K562 (cell line): ENCODE measurements around the gene CSDE1. TPM values are rescaled to one million over a fixed set of nuclear protein-coding genes. Genes with fewer than 3 reads are reported as not detected.

ENCODE experiments used
- C11orf30 ChIP-seq: fragments of 450-650 bp; IDR thresholded peaks from 2 replicates; pipeline ENCODE4 v1.6.1; 2016; ENCODE audit warnings: low read depth, mild to moderate bottlenecking
- CBX3 ChIP-seq, 2 experiments: IDR thresholded peaks; 1 replicate in 1 of 2; 2 replicates in 1 of 2; pipeline ENCODE4 v1.6.1; 2012; ENCODE audit warnings: inconsistent platforms in 2 of 2, low read length in 2 of 2, borderline replicate concordance in 1 of 2, control low read depth in 1 of 2
- MAZ ChIP-seq, 2 experiments: fragments of 450-650 bp in 1 of 2; sonication (generic) in 1 of 2; formaldehyde crosslinking; IDR thresholded peaks in 1 of 2; conservative IDR thresholded peaks in 1 of 2; 2 replicates each; pipeline versions ENCODE4 v1.4.0 to v1.5.0; 2020; ENCODE audit warnings: mild to moderate bottlenecking in 1 of 2, missing genetic modification reagents in 1 of 2
- polyA plus RNA-seq, 8 experiments: library from polyadenylated mRNA; depleted of rRNA in 4 of 8; stranded (reverse) in 5 of 8; unstranded in 3 of 8; fragments of >200 nt; fragmentation: Nextera tagmentation in 2 of 8; fragmentation: Illumina TruSeq in 1 of 8; extraction: Ambion mirVana in 2 of 8; extraction: Trizol in 1 of 8; gene quantifications; 2 replicates each; pipeline versions ENCODE4 v1.2.1 to v1.2.3, GENCODE V29; 2011 to 2014; ENCODE audit warnings: inconsistent platforms in 1 of 8, missing spikeins in 1 of 8
- total RNA-seq, 7 experiments: library from RNA; depleted of rRNA in 6 of 7; stranded (reverse); fragments of >200 nt in 6 of 7; fragmentation: Illumina TruSeq in 2 of 7; extraction: Trizol in 2 of 7; gene quantifications; 2 replicates each; pipeline versions ENCODE4 v1.2.1 to v1.2.3, GENCODE V29; 2011 to 2021; ENCODE audit warnings: low replicate concordance in 1 of 7
- TF ChIP-seq, protein P1 (sequence below), 2 experiments: fragments of 450-650 bp in 1 of 2; sonication (generic) in 1 of 2; formaldehyde crosslinking in 1 of 2; IDR thresholded peaks; 2 replicates each; pipeline versions ENCODE4 v1.7.1 to v1.9.0; 2016 to 2022; ENCODE audit warnings: inconsistent platforms in 1 of 2, mild to moderate bottlenecking in 1 of 2, missing genetic modification reagents in 1 of 2
- TF ChIP-seq, protein P2 (sequence below), 2 experiments: fragments of 450-650 bp; IDR thresholded peaks; 2 replicates each; pipeline ENCODE4 v1.6.1; 2016

Gene CSDE1
- total and polyA plus RNA-seq, 9 of the 15 experiments (the other 6 are each of a cell fraction or from before 2014, with no cell fraction given), result 174 to 538 (median 403) TPM

DNA sequence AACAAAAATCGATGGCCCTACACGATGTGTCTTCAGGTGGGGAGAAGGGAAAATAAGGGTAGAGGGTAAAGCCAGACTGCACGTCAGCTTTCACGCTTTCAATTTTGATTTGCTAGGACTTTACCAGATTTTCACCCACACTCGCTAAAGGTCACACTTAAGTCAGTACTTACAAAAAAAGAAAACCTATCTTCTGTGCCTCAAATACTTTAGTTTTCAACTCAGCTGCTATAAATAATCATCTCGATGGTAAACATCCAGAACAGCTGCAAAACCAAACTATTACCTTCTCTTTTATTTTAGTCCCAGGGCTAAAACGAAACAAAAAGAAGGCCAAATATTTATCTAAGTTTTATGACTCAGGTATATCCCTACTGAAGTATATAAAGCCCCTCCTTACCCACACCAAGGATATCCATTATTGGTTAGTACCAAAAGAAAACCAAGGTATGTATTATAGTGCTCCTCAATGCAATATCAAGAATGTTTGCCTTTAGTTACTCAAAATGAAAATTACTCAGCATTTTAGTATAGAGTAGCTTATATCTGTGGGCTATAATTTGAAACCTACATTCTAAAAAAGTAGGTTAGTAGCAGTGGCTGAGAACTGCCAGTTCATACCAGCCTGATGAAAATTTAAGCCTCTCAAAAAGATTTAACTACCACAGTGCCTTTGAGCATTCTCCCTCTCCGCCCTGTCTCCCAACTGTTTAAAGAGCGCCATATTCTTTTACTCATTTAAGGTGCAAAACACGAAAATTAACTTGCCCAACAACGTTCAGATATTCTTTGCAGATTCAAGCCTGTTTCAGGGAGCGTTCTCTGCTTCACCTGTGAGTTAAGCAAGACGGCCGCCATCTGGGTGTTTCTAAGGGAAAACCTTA lies 1.5 kb downstream of the CSDE1 start (continued):
- TF ChIP-seq, protein P1, sequence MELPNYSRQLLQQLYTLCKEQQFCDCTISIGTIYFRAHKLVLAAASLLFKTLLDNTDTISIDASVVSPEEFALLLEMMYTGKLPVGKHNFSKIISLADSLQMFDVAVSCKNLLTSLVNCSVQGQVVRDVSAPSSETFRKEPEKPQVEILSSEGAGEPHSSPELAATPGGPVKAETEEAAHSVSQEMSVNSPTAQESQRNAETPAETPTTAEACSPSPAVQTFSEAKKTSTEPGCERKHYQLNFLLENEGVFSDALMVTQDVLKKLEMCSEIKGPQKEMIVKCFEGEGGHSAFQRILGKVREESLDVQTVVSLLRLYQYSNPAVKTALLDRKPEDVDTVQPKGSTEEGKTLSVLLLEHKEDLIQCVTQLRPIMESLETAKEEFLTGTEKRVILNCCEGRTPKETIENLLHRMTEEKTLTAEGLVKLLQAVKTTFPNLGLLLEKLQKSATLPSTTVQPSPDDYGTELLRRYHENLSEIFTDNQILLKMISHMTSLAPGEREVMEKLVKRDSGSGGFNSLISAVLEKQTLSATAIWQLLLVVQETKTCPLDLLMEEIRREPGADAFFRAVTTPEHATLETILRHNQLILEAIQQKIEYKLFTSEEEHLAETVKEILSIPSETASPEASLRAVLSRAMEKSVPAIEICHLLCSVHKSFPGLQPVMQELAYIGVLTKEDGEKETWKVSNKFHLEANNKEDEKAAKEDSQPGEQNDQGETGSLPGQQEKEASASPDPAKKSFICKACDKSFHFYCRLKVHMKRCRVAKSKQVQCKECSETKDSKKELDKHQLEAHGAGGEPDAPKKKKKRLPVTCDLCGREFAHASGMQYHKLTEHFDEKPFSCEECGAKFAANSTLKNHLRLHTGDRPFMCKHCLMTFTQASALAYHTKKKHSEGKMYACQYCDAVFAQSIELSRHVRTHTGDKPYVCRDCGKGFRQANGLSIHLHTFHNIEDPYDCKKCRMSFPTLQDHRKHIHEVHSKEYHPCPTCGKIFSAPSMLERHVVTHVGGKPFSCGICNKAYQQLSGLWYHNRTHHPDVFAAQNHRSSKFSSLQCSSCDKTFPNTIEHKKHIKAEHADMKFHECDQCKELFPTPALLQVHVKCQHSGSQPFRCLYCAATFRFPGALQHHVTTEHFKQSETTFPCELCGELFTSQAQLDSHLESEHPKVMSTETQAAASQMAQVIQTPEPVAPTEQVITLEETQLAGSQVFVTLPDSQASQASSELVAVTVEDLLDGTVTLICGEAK (IDR thresholded peaks at IDR 0.05), result 0 out of 2 replicates have a peak, but pooled peaks have one; percentile 11
- TF ChIP-seq, protein P1 (CRISPR knock-in tag; IDR thresholded peaks at IDR 0.05), result no peak
- TF ChIP-seq MAZ (CRISPR knock-in tag; conservative IDR thresholded peaks at IDR 0.05 in 1 of 2, IDR thresholded peaks at IDR 0.05 in 1 of 2) (0 out of 4 replicates have a peak, but pooled peaks of 1 of the 2 experiments have one; percentile 18), C11orf30 (peak; percentile 16; the same call in 1 of the 2 replicates), CBX3 (IDR thresholded peaks at IDR 0.05; ENCODE audit: borderline replicate concordance in 1 of 2, low read length in 2 of 2) (no peak)
- TF ChIP-seq, protein P2, sequence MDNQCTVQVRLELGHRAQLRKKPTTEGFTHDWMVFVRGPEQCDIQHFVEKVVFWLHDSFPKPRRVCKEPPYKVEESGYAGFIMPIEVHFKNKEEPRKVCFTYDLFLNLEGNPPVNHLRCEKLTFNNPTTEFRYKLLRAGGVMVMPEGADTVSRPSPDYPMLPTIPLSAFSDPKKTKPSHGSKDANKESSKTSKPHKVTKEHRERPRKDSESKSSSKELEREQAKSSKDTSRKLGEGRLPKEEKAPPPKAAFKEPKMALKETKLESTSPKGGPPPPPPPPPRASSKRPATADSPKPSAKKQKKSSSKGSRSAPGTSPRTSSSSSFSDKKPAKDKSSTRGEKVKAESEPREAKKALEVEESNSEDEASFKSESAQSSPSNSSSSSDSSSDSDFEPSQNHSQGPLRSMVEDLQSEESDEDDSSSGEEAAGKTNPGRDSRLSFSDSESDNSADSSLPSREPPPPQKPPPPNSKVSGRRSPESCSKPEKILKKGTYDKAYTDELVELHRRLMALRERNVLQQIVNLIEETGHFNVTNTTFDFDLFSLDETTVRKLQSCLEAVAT (IDR thresholded peaks at IDR 0.05), result no peak
